HG02943 (cell line): ENCODE data around the gene BEND7.

Source experiments
- ATAC-seq: cut with Tn5 transposase; IDR thresholded peaks from one replicate; pipeline ENCODE4 v1.9.1; 2021; ENCODE audit warnings: mild to moderate bottlenecking, low read depth, moderate library complexity; ENCODE audit not compliant: unreplicated experiment

Gene BEND7

GRCh38 chr10:13521026-13521425, 7.8 kb downstream of the BEND7 start:
- ATAC-seq = no peak

- ATAC-seq = no peak
Measured at GRCh38 chr10:13520194-13520593, 8.6 kb downstream of the BEND7 start.

GRCh38 chr10:13518076-13518692, 10.6 kb downstream of the BEND7 start:
- no peak for ATAC-seq

GRCh38 chr10:13517675-13518074, 11.1 kb downstream of the BEND7 start:
- ATAC-seq = no peak

- no peak for ATAC-seq
Measured at GRCh38 chr10:13516176-13516575, 12.6 kb downstream of the BEND7 start.

- no peak for ATAC-seq
Measured at GRCh38 chr10:13515467-13515866, 13.3 kb downstream of the BEND7 start.

- ATAC-seq = no peak
Measured at GRCh38 chr10:13514296-13514695, 14.5 kb downstream of the BEND7 start.

- no peak for ATAC-seq
Measured at GRCh38 chr10:13512564-13512963, 16.2 kb downstream of the BEND7 start.

GRCh38 chr10:13511409-13511808, 17.4 kb downstream of the BEND7 start:
- ATAC-seq = no peak

- no peak for ATAC-seq
Measured at GRCh38 chr10:13505052-13505680, 23.6 kb downstream of the BEND7 start.

- ATAC-seq = no peak
Measured at GRCh38 chr10:13503745-13504463, 24.9 kb downstream of the BEND7 start.

GRCh38 chr10:13502380-13502779, 26.4 kb downstream of the BEND7 start:
- ATAC-seq = no peak

- no peak for ATAC-seq
Measured at GRCh38 chr10:13500201-13500600, 28.6 kb downstream of the BEND7 start.

- no peak for ATAC-seq
Measured at GRCh38 chr10:13499150-13499549, 29.7 kb downstream of the BEND7 start.

- no peak for ATAC-seq
Measured at GRCh38 chr10:13496931-13497330, 31.9 kb downstream of the BEND7 start.

GRCh38 chr10:13496164-13496563, 32.6 kb downstream of the BEND7 start:
- ATAC-seq = no peak

- no peak for ATAC-seq
Measured at GRCh38 chr10:13492493-13493180, 36.2 kb downstream of the BEND7 start.

- ATAC-seq = no peak
Measured at GRCh38 chr10:13491747-13492360, 37.0 kb downstream of the BEND7 start.

GRCh38 chr10:13490503-13490902, 38.3 kb downstream of the BEND7 start:
- no peak for ATAC-seq

GRCh38 chr10:13489035-13489599, 39.7 kb downstream of the BEND7 start:
- ATAC-seq = no peak
